Caco-2 (cell line): ENCODE data around the gene EXD3. TPM values are rescaled to one million over a fixed set of nuclear protein-coding genes. Genes with fewer than 3 reads are reported as not detected.

ENCODE experiments used
- BruUV-seq: library from RNA; stranded (reverse); fragments of 400-500 nt; replicated peaks from 2 replicates; lab custom pipeline; 2021; lab: Mats Ljungman, UMichigan
- CTCF ChIA-PET: fragments of 300-600 bp; sonication (Branson Sonifier 250); formaldehyde crosslinking; loops from one replicate; lab custom pipeline; 2022; ENCODE audit warnings: antibody characterized with exemption; lab: Charles Lee
- POLR2A ChIA-PET: fragments of 300-600 bp; sonication (Branson Sonifier 250); formaldehyde crosslinking; loops from one replicate; lab custom pipeline; 2022; ENCODE audit warnings: antibody characterized with exemption; lab: Charles Lee
- DNase-seq, 2 experiments: peaks; one replicate each; pipeline versions ENCODE4 v3.0.0 to v3.0.0-alpha.2; 2020 to 2022
- H3K27me3 ChIP-seq: replicated peaks from 2 replicates; pipeline ENCODE4 v1.6.0; 2011; ENCODE audit warnings: low read length; ENCODE audit not compliant: control insufficient read depth, insufficient read depth
- H3K36me3 ChIP-seq: 2 replicates; pipeline ENCODE4 v1.5.1; 2011; ENCODE audit warnings: low read length; ENCODE audit not compliant: control insufficient read depth, insufficient read depth
- H3K4me1 ChIP-seq: fragments of 250-450 bp; sonication (Bioruptor Pico); 2 replicates; pipeline ENCODE4 v1.5.1; 2020; ENCODE audit warnings: mild to moderate bottlenecking
- H3K4me3 ChIP-seq: 2 replicates; pipeline ENCODE4 v1.5.1; 2011; ENCODE audit warnings: low read depth, mild to moderate bottlenecking, control low read depth, low read length
- H3K9me3 ChIP-seq: fragments of 250-450 bp; sonication (Bioruptor Pico); 2 replicates; pipeline ENCODE4 v1.5.1; 2020; ENCODE audit warnings: mild to moderate bottlenecking, moderate library complexity
- H3K27ac Mint-ChIP-seq: one replicate; pipeline ENCODE4 v1.8.0; 2022; ENCODE audit warnings: mixed read lengths; ENCODE audit not compliant: unreplicated experiment
- H3K27me3 Mint-ChIP-seq: one replicate; pipeline ENCODE4 v1.8.0; 2022; ENCODE audit warnings: mixed read lengths; ENCODE audit not compliant: insufficient read depth, unreplicated experiment
- H3K36me3 Mint-ChIP-seq: one replicate; pipeline ENCODE4 v1.8.0; 2022; ENCODE audit warnings: mild to moderate bottlenecking, mixed read lengths; ENCODE audit not compliant: insufficient read depth, unreplicated experiment
- H3K4me1 Mint-ChIP-seq: one replicate; pipeline ENCODE4 v1.8.0; 2022; ENCODE audit warnings: low read depth, mixed read lengths; ENCODE audit not compliant: unreplicated experiment
- H3K4me3 Mint-ChIP-seq: one replicate; pipeline ENCODE4 v1.8.0; 2022; ENCODE audit warnings: mild to moderate bottlenecking, moderate library complexity, mixed read lengths; ENCODE audit not compliant: unreplicated experiment
- H3K9me3 Mint-ChIP-seq: one replicate; pipeline ENCODE4 v1.8.0; 2022; ENCODE audit warnings: mixed read lengths; ENCODE audit not compliant: unreplicated experiment
- intact Hi-C: fragments of 100-400 bp; cut with micrococcal nuclease; formaldehyde crosslinking; loops from one replicate; pipeline ENCODE4 v1.10.0; 2022; ENCODE audit not compliant: unreplicated experiment
- total RNA-seq: library from RNA; stranded (reverse); gene quantifications from 2 replicates; pipeline ENCODE4 v1.2.3, GENCODE V29; 2022
- TF ChIP-seq, protein P1 (sequence below), 2 experiments: fragments of 200-600 bp in 1 of 2; IDR thresholded peaks; 1 replicate in 1 of 2; 2 replicates in 1 of 2; pipeline versions ENCODE4 v1.5.1 to v1.8.0; 2011 to 2022; ENCODE audit warnings: antibody characterized with exemption in 1 of 2, control low read depth in 1 of 2, inconsistent platforms in 1 of 2, low read depth in 1 of 2, low read length in 1 of 2, mild to moderate bottlenecking in 1 of 2, moderate library complexity in 1 of 2; ENCODE audit not compliant: insufficient read depth in 1 of 2, severe bottlenecking in 1 of 2, unreplicated experiment in 1 of 2

EXD3 gene
- total RNA-seq, 1 experiment from 2014 or later: 10.9 TPM

- Histone ChIP-seq H3K4me3 (no peak overlapping the region), H3K4me1 (peaks cover 11% of the 10 kb centered on the region), H3K27me3 (no peaks in the 10 kb centered on the region), H3K36me3 (no peaks in the 10 kb centered on the region), H3K9me3 (no peaks in the 10 kb centered on the region)
- no TSS peak for BruUV-seq
- intact Hi-C loops: no loop called here
- no peaks in the 10 kb centered on the region for H3K27me3 Mint-ChIP-seq
- peaks cover 25% of the 10 kb centered on the region for H3K36me3 Mint-ChIP-seq
- POLR2A ChIA-PET: interaction anchor here (0.5 kb wide), 1 partner anchor 125 kb away, joined by 3 read pairs; no protein-coding TSS in a partner anchor
- TF ChIP-seq, protein P1, sequence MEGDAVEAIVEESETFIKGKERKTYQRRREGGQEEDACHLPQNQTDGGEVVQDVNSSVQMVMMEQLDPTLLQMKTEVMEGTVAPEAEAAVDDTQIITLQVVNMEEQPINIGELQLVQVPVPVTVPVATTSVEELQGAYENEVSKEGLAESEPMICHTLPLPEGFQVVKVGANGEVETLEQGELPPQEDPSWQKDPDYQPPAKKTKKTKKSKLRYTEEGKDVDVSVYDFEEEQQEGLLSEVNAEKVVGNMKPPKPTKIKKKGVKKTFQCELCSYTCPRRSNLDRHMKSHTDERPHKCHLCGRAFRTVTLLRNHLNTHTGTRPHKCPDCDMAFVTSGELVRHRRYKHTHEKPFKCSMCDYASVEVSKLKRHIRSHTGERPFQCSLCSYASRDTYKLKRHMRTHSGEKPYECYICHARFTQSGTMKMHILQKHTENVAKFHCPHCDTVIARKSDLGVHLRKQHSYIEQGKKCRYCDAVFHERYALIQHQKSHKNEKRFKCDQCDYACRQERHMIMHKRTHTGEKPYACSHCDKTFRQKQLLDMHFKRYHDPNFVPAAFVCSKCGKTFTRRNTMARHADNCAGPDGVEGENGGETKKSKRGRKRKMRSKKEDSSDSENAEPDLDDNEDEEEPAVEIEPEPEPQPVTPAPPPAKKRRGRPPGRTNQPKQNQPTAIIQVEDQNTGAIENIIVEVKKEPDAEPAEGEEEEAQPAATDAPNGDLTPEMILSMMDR (IDR thresholded peaks at IDR 0.05; ENCODE audit: insufficient read depth in 1 of 2, low read depth in 1 of 2, low read length in 1 of 2, severe bottlenecking in 1 of 2, unreplicated experiment in 1 of 2): no peak
- no peak overlapping the region for H3K27ac Mint-ChIP-seq
- no peaks in the 10 kb centered on the region for H3K4me1 Mint-ChIP-seq
- H3K9me3 Mint-ChIP-seq: no peaks in the 10 kb centered on the region
- CTCF ChIA-PET: no interaction called here
- DNase-seq: no peak
- H3K4me3 Mint-ChIP-seq: no peak overlapping the region
Observed at GRCh38 chr9:137432687-137433348, 9.9 kb upstream of the EXD3 start.

- H3K27me3 Mint-ChIP-seq: no peaks in the 10 kb centered on the region
- Histone ChIP-seq H3K4me3 (no peak overlapping the region), H3K4me1 (peaks cover 11% of the 10 kb centered on the region), H3K27me3 (no peaks in the 10 kb centered on the region), H3K36me3 (no peaks in the 10 kb centered on the region), H3K9me3 (no peaks in the 10 kb centered on the region)
- TF ChIP-seq, protein P1 (IDR thresholded peaks at IDR 0.05; ENCODE audit: insufficient read depth in 1 of 2, low read depth in 1 of 2, low read length in 1 of 2, severe bottlenecking in 1 of 2, unreplicated experiment in 1 of 2): no peak
- CTCF ChIA-PET: no interaction called here
- H3K4me1 Mint-ChIP-seq: no peaks in the 10 kb centered on the region
- no peak for DNase-seq
- BruUV-seq: no TSS peak
- intact Hi-C loops: no loop called here
- H3K9me3 Mint-ChIP-seq: no peaks in the 10 kb centered on the region
- POLR2A ChIA-PET: no interaction called here
- H3K36me3 Mint-ChIP-seq: peaks cover 25% of the 10 kb centered on the region
- H3K27ac Mint-ChIP-seq: no peak overlapping the region
- H3K4me3 Mint-ChIP-seq: no peak overlapping the region
Observed at GRCh38 chr9:137431416-137431931, 8.5 kb upstream of the EXD3 start.

DNA sequence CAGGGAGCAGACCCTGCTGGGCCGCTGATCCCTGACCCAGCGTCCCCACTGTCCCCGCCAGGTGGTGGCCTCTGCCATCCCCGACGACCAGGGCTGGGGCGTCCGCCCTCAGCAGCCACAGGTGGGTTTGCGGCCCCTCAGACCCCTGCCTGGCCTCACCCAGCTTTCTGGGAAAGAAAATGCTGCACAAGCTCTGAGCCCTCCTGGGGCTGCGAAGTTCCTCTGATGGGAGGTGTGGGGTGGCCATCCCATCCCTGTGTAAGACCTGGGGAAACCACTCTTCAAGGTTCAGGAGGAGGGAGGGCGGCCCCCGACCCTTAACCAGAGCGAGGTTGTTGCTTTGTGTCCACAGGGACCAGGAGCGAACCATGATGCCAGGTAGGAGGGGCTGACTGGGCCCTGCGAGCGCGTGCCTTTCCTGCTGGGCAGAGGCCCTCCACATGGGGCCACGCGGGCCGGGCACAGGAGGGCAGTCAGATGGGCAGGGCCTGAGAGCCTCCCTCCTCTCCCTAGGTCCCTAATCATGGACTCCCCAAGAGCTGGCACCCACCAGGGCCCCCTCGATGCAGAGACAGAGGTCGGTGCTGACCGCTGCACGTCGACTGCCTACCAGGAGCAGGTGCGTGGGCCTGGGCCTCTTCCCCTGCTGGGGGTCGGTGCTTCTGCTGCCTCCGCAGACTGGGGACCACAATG is 7.9 kb upstream of the EXD3 start:
- Histone ChIP-seq H3K36me3 (no peaks in the 10 kb centered on the region), H3K27me3 (no peaks in the 10 kb centered on the region), H3K4me1 (peaks cover 5% of the 10 kb centered on the region), H3K4me3 (no peak overlapping the region), H3K9me3 (no peaks in the 10 kb centered on the region)
- ChIA-PET CTCF (no interaction called here), POLR2A (no interaction called here)
- Mint-ChIP-seq H3K27ac (no peak overlapping the region), H3K4me1 (no peaks in the 10 kb centered on the region), H3K9me3 (no peaks in the 10 kb centered on the region), H3K4me3 (no peak overlapping the region), H3K27me3 (no peaks in the 10 kb centered on the region), H3K36me3 (peaks cover 20% of the 10 kb centered on the region)
- intact Hi-C loops: no loop called here
- no peak for DNase-seq
- TF ChIP-seq, protein P1 (IDR thresholded peaks at IDR 0.05; ENCODE audit: insufficient read depth in 1 of 2, low read depth in 1 of 2, low read length in 1 of 2, severe bottlenecking in 1 of 2, unreplicated experiment in 1 of 2): no peak
- BruUV-seq: no TSS peak
